Limb (tissue), 2 donors: ENCODE data around the gene FAM3A.
A peak's percentile ranks its signal among the peaks of the same experiment; 100 is the strongest.

Experiments used
- DNase-seq, 2 donors: peaks; one replicate each; pipeline ENCODE4 v3.0.0-alpha.2; 2016; ENCODE audit errors: extremely low spot score in 2 of 2

Gene FAM3A

GRCh38 chrX:154534526-154535322 lies 18.7 kb upstream of the FAM3A start:
- peak; percentile 72 to 90 for DNase-seq

- no peak for DNase-seq
Observed at GRCh38 chrX:154532690-154533089, 16.7 kb upstream of the FAM3A start.

- DNase-seq, result no peak
Observed at GRCh38 chrX:154531626-154532025, 15.6 kb upstream of the FAM3A start.

GRCh38 chrX:154530286-154530685 lies 14.3 kb upstream of the FAM3A start:
- no peak for DNase-seq

- DNase-seq, result no peak
Observed at GRCh38 chrX:154529206-154529612, 13.2 kb upstream of the FAM3A start.

DNA sequence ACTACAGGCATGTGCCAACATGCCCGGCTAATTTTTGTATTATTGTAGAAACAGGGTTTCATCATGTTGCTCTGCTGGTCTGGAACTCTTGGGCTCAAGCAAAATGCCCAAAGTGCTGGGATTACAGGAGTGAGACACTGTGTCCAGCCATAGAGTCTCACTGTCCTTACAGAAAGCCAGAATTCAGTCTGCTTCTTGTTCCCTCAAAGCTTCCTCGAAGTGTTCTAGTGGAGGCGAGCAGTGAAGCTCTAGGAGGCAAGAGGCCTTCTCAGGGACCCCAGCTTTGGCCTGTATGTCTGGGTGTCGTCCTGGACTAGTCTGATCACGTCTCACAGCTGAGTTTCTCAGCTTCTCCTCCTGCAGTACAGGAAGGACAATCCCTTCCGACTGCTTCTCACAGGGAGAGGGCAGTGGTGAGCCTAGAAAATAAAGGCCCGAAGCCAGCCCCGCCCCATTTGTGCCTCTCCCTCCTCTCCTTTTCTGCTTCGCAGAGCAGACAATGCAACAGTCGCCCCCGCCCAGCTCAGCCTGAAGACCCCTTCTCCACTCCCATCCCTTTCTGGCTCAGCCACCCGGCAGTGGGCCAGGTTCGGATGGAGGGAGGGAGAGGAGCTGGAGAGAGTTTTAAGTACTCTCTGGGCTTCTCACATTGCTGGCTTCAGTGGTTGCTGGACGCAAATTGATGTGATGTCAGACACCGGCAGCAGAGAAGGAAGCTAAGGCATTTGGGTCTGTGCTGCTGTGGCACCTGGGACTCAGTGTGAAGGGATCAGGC lies 11.1 kb upstream of the FAM3A start:
- peak; percentile 81 to 88 for DNase-seq

GRCh38 chrX:154525606-154526490 lies 9.8 kb upstream of the FAM3A start:
- no peak for DNase-seq

DNA sequence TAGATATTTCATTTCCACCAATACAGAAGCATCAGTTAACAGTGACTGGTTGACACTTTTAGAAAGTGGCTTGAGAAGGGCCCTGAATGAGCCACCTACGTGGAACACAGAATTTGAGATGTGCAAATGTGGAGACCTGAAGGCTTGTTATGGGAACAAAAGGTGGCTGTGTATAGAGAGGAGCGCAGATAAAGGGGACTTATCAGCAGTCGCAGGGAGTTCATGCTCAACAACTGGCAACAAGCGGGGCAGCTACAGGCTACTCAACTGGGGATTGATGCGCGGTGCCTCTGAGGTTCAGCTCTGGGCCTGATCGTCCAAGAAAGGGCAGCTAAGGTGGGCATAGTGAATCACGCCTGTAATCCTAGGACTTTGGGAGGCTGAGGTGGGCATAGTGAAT lies 3.4 kb upstream of the FAM3A start:
- no peak for DNase-seq

DNA sequence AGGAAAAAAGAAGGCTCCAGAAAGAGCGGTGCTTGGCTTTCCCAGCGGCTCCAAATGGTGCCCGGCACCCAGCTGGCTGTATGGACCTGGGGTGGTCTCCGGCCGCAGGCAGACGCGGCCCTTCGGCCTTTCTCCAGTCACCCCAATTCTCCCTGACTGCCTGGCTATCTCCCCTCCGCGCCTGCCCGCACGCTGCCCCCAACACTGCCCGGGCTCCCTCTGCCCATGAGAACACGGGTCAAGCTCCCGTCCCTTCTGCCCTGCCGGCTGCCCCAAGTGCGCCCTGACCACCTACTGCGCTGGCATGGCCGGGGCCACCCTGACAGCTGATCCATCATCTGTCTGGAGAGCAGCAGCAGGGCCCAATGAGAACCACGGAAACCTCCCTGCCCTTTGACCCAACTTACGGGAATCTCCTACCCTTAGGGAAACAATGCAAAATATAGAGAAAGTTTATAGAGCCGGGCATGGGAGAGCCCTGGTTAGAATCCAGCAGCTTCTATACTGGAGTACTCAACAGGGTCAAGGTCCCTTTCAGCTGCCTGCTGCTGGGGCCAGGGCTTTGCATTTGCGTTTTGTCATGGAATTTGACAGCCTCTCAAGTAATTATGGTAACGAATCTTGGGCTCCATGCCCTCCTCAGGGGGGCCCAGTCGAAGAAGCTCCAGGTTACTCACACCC lies 1.2 kb upstream of the FAM3A start:
- no peak for DNase-seq

GRCh38 chrX:154516656-154517100 lies 646 bp upstream of the FAM3A start:
- DNase-seq, result peak; percentile 51 to 56

GRCh38 chrX:154515090-154515965 lies 704 bp downstream of the FAM3A start:
- DNase-seq, result no peak

DNA sequence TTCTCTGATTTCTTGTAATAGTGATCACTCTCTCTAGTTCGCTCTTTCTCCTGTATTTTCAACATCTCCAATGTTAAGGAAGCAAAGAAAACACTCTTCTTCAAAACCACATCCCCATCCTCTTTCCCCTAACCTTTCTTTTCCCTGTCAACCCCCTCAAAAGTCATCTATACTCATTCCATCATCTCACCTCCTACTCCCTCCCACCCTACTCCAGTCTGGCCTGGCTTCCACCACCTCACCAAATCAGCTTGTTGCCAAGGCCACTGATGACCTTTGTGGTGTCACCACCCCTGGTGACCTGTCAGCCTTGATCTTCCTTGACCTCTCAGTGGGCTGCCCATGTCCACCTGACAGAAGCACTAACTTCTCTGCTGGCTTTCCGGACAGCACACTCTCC lies 2.3 kb downstream of the FAM3A start:
- DNase-seq, result no peak

- DNase-seq, result no peak
Observed at GRCh38 chrX:154512879-154513553, 3.0 kb downstream of the FAM3A start.

- DNase-seq, result no peak
Observed at GRCh38 chrX:154511761-154512160, 4.3 kb downstream of the FAM3A start.

DNA sequence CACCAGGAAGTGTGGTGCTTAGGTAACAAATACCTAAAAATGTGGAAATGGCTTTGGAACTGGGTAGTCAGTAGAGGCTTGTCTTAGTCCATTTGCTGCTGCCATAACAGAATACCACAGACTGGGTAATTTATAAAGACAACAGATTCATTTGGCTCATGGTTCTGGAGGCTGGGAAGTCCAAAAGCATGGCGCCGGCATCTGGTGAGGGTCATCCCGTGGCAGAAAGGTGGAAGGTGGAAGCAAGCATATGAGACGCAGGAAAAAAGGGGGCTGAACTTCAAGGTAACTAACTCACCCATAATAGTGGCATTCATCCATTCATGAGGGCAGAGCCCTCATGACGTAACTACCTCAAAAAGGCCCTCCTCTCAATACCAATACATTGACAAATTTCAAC lies 6.6 kb downstream of the FAM3A start:
- DNase-seq, result no peak

- no peak for DNase-seq
Observed at GRCh38 chrX:154508384-154508745, 7.7 kb downstream of the FAM3A start.

- no peak for DNase-seq
Observed at GRCh38 chrX:154507673-154508383, 8.2 kb downstream of the FAM3A start.

DNA sequence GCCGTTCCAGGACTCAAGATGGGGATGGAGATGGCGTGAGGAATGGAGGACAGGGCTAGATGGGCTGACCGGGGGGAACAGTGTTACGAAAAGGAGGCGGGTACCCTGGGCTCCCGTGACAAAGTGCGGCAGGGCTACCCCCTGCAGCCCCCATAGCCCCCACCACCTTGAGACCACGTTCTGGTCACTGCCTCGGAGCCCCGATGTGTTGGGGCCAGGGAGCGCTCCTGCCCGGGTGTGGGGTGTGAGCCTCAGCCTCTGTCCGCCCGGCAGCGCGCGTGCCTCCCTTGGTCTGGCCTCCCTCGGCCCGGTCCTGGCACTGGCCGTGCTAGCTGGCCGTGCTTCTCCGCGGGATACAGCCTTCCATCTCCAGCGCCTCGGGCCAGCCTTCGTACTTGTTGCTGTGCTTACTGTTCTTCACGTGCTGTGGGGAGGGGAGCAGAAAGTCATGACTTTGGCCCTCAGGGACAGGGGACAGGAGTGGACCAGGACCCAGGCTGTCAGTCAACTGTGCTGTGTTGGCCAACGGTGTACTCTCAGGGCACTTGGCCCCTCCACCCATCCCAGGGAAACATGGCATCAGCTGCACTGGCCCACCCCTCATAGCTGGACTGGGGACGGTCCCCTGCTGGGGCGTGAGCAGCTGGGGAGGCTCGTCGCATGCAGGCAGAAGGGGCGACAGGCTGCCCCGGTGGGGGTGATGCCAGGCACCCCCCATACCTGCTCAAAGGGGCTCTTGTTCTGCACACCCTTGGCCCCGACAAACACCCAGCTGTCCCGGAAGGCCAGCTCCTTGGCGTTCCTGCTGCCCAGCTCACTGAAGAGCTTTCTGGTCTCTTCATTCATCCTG lies 9.3 kb downstream of the FAM3A start:
- no peak for DNase-seq
